Lung (tissue), 12 donors: ENCODE measurements around the gene NTN1. TPM values are rescaled to one million over a fixed set of nuclear protein-coding genes. Genes with fewer than 3 reads are reported as not detected.

Experiments
- ATAC-seq: fragments of 200-7000 bp; cut with Tn5 transposase; one replicate; pipeline ENCODE4 v1.9.1; 2020; ENCODE audit warnings: moderate number of reproducible peaks; ENCODE audit not compliant: insufficient read depth, low FRiP score
- DNase-seq, 3 donors: peaks; one replicate each; pipeline ENCODE4 v3.0.0-alpha.2; 2013 to 2017
- H3K27ac ChIP-seq, 2 donors: one replicate each; pipeline ENCODE4 v1.5.1; 2013; ENCODE audit warnings: mild to moderate bottlenecking in 2 of 2, moderate library complexity in 2 of 2, control low read depth in 1 of 2, inconsistent platforms in 1 of 2, low read depth in 1 of 2, low read length in 1 of 2
- H3K27me3 ChIP-seq, 3 donors: one replicate each; pipeline ENCODE4 v1.5.1; 2013; ENCODE audit warnings: low read length in 2 of 3; ENCODE audit not compliant: control insufficient read depth in 3 of 3, insufficient read depth in 3 of 3
- H3K36me3 ChIP-seq, 4 donors: one replicate each; pipeline ENCODE4 v1.5.1; 2013; ENCODE audit warnings: low read length in 4 of 4, mild to moderate bottlenecking in 1 of 4, moderate library complexity in 1 of 4; ENCODE audit not compliant: control insufficient read depth in 4 of 4, insufficient read depth in 4 of 4
- H3K4me1 ChIP-seq, 5 donors: one replicate each; pipeline ENCODE4 v1.5.1; 2013; ENCODE audit warnings: low read length in 5 of 5, mild to moderate bottlenecking in 2 of 5, moderate library complexity in 1 of 5; ENCODE audit not compliant: control insufficient read depth in 5 of 5, insufficient read depth in 5 of 5
- H3K4me3 ChIP-seq: one replicate; pipeline ENCODE4 v1.5.1; 2013; ENCODE audit warnings: mild to moderate bottlenecking, control low read depth, moderate library complexity
- H3K9ac ChIP-seq, 2 donors: one replicate each; pipeline ENCODE4 v1.5.1; 2013; ENCODE audit warnings: low read length in 2 of 2, control low read depth in 1 of 2; ENCODE audit not compliant: insufficient read depth in 1 of 2
- H3K9me3 ChIP-seq, 4 donors: one replicate each; pipeline ENCODE4 v1.5.1; 2013; ENCODE audit warnings: low read length in 3 of 4, mild to moderate bottlenecking in 1 of 4, moderate library complexity in 1 of 4; ENCODE audit not compliant: control insufficient read depth in 4 of 4, insufficient read depth in 3 of 4
- WGBS, 2 donors: extraction: QIAGEN DNeasy Blood & Tissue Kit; methylation state at CpG; one replicate each; pipeline ENCODE4 v1.1.7; 2013; 5-methylcytosine and 5-hydroxymethylcytosine counted together
- polyA plus RNA-seq, 2 donors: library from polyadenylated mRNA; stranded (reverse); fragments of 200-250 nt; gene quantifications; one replicate each; pipeline ENCODE4 v1.2.1, GENCODE V29; 2013
- total RNA-seq, 2 donors: library from RNA; depleted of rRNA in 1 of 2; stranded (reverse); fragments of >200 nt in 1 of 2; gene quantifications; one replicate each; pipeline ENCODE4 v1.2.1, GENCODE V29; 2014 to 2021
- TF ChIP-seq, protein P1 (sequence below): IDR thresholded peaks from 2 replicates; pipeline ENCODE4 v1.5.1; 2012; ENCODE audit warnings: mild to moderate bottlenecking; ENCODE audit errors: control extremely low read depth, extremely low read depth
- donor health status: control.
- donor health status: control.
- donor health status: Bipolar disorder and iron deficiency.
- donor health status: healthy.
- donor health status: DM: yes; HTN: yes; CAD: no.

The NTN1 gene
- total and polyA plus RNA-seq, 4 donors: 3.6 to 17.1 (median 7.8) TPM

- Histone ChIP-seq H3K27ac (no peak overlapping the region), H3K27me3 (peaks cover 0 to 5% (median 0%) of the 10 kb centered on the region in 3 donors), H3K9ac (no peak overlapping the region), H3K4me1 (peaks cover 0 to 5% (median 0%) of the 10 kb centered on the region in 5 donors), H3K9me3 (no peaks in the 10 kb centered on the region), H3K36me3 (no peaks in the 10 kb centered on the region), H3K4me3 (no peak overlapping the region)
- ATAC-seq (no peak), DNase-seq (no peak)
- TF ChIP-seq, protein P1, sequence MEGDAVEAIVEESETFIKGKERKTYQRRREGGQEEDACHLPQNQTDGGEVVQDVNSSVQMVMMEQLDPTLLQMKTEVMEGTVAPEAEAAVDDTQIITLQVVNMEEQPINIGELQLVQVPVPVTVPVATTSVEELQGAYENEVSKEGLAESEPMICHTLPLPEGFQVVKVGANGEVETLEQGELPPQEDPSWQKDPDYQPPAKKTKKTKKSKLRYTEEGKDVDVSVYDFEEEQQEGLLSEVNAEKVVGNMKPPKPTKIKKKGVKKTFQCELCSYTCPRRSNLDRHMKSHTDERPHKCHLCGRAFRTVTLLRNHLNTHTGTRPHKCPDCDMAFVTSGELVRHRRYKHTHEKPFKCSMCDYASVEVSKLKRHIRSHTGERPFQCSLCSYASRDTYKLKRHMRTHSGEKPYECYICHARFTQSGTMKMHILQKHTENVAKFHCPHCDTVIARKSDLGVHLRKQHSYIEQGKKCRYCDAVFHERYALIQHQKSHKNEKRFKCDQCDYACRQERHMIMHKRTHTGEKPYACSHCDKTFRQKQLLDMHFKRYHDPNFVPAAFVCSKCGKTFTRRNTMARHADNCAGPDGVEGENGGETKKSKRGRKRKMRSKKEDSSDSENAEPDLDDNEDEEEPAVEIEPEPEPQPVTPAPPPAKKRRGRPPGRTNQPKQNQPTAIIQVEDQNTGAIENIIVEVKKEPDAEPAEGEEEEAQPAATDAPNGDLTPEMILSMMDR: no peak
- 90 to 96% methylated on average over 16 of the region's 16 CpGs for WGBS, 2 donors
Measured at GRCh38 chr17:9199571-9200551, 178.6 kb downstream of the NTN1 start.

DNA sequence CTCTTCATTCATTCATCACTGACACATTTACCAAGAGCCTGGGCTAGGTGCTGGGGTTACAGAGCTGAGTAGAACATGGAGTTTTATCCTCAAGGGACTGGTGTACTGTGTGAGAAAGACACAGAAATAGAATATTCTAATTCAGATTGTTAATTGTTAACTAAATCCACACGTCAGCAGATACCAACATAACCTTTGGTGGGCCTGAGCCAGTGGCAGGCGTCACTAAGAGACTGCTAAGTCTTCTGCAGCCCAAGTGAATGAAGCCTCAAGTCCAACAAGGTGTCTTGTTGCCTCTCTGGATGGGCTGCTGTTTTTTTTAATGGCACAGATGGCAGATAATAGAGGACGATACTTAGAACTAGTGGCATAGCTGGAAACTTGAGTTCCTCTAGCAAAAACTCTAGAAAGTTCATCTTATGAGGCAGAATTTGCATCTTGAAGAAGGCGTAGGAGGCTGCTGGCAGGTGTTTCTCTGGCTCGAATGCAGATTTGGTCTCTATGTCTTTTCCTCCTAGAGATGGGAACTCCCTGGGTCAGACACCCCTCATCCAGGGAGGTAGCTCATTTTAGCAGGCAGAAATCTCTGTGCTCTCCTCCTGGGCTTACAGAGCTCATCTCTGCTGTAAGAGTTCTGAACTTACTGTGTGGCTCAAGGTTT lies 179.5 kb downstream of the NTN1 start:
- peaks cover 0 to 8% (median 0%) of the 10 kb centered on the region in 3 donors for H3K27me3 ChIP-seq
- H3K36me3 ChIP-seq: no peaks in the 10 kb centered on the region
- no peak overlapping the region for H3K27ac ChIP-seq
- ATAC-seq (no peak), DNase-seq (no peak)
- TF ChIP-seq, protein P1: no peak
- no peak overlapping the region for H3K9ac ChIP-seq
- H3K9me3 ChIP-seq: no peaks in the 10 kb centered on the region
- WGBS, 2 donors: 84 to 90% methylated on average over 5 of the region's 5 CpGs
- no peak overlapping the region for H3K4me3 ChIP-seq
- peaks cover 0 to 5% (median 0%) of the 10 kb centered on the region in 5 donors for H3K4me1 ChIP-seq

DNA sequence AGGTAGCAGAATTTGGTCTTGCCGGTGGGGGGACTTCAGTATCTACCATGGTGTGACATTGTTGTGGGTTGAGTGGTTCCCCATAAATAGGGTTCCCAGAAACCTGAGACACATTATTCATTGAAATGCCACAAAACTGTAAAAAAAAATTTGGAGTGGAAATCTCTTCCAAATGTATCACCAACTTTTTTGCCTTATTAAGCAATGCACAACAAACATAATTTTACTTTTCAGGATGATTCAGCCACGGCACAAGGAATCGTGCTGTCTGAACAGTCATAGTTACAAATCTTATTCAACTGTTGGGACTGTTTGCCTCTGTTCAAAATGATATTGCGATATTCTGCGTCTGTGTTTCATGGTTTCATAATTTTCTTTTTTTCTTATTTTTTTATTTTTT lies 181.2 kb downstream of the NTN1 start:
- no peaks in the 10 kb centered on the region for H3K9me3 ChIP-seq
- TF ChIP-seq, protein P1: no peak
- H3K27me3 ChIP-seq: peaks cover 0 to 11% (median 0%) of the 10 kb centered on the region in 3 donors
- peaks cover 0 to 11% (median 0%) of the 10 kb centered on the region in 5 donors for H3K4me1 ChIP-seq
- H3K36me3 ChIP-seq: no peaks in the 10 kb centered on the region
- H3K9ac ChIP-seq: no peak overlapping the region
- H3K27ac ChIP-seq: no peak overlapping the region
- DNase-seq (no peak), ATAC-seq (no peak)
- no peak overlapping the region for H3K4me3 ChIP-seq
- WGBS, 2 donors: 70 to 81% methylated on average over 5 of the region's 5 CpGs
